ENCODE data around the gene RBM4B.
"Not testable (repeated sequence)": the region's sequence is repeated elsewhere in the genome, so short reads cannot be mapped to it uniquely, and the experiment has no call there.

RBM4B gene, protein sequence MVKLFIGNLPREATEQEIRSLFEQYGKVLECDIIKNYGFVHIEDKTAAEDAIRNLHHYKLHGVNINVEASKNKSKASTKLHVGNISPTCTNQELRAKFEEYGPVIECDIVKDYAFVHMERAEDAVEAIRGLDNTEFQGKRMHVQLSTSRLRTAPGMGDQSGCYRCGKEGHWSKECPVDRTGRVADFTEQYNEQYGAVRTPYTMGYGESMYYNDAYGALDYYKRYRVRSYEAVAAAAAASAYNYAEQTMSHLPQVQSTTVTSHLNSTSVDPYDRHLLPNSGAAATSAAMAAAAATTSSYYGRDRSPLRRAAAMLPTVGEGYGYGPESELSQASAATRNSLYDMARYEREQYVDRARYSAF

DNA sequence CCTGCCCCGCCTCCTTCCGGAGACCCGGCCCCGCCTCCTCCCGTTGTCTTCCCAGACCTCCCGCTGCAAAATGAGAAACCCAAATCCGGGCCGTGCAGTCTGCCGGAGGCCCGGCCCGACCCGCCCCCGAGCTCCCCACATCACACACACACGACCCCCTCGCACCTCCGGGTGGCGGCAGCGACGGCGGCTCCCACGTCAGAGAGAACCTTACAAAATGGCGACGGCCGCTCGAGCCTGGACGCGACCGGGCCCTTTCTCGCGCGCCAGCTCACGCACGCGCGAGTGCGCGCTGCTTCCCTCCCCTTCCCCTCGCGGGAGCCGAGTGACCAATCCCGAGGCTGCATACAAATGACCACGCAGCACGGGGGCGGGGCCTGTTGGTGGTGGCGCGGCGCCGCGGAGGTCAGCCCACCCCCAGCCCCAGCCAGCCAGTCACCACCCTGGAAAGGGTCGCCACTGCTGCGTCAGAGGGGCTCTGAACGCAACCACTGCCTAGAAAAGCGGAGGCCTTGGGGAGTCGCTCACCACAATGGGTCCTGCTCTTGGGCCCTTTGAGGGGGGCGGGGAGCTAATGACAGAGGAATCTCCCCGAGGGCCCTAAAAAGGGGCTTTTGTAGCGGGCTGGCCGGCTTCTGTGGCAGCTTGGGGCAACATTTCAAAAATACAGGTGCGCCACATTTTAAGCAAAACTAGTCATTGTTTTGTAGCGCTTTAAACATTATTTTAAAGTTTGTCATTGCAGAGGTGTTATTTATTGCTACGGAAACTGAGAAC lies at the start of gene RBM4B:
TSS of gene RBM4B (minus strand) at position 289 of the 777 bp plus-strand sequence. CDS start 808 bp downstream, outside the sequence.
- peak; percentile 97 to 98 for DNase-seq

DNA sequence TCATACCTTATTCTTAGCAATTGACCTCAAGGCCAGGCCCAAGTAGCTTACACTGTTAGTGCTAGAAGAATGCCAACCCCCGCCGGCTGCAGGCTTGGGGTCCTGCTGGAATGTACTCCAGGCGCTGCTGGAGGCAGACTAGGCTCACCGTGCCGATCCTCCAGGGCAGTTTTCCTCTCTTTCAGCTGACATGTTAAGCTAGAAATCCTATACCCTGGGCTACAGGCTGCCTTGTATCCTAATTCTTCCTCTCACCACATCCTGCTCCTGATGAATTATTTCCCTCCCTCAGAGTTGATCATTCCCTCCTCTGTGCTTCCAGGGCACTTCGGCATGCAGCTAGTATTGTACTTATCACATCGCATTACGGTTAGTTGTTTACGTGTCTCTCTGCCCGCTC lies 48.0 kb upstream of the RBM4B start:
- DNase-seq = no peak

DNA sequence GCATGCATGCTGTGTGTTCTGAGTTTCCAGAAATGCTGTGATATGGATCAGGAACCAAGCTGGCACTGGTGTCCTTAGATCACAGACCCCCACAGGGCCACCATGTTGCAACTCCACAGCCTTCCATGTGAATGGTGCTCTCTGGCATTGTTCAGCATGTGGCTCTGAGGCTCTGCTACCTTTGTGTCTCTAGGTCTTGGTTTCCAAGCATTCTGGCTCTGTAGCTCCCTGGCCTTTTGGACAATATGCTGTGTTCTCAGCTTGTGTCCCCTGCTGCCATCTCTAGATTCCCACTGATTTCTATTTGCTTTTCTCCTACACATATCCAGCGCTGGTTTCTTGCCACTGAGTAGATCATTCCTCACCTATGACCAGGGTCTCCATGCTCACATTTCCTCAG lies 47.4 kb upstream of the RBM4B start:
- no peak for DNase-seq

DNA sequence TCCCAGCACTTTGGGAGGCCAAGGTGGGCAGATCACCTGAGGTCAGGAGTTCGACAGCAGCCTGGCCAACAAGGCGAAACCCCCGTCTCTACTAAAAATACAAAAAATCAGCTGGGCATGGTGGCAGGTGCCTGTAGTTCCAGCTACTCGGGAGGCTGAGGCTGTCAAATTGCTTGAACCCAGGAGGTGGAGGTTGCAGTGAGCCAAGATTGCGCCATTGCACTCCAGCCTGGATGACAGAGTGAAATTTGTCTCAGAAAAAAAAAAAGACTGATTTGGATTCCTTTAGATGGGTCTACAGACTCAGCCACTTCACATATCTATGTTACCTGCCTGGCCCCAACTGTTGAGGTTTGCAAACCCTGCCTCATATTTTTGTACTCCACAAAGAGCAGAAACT lies 46.5 kb upstream of the RBM4B start:
- not testable (repeated sequence) for DNase-seq

DNA sequence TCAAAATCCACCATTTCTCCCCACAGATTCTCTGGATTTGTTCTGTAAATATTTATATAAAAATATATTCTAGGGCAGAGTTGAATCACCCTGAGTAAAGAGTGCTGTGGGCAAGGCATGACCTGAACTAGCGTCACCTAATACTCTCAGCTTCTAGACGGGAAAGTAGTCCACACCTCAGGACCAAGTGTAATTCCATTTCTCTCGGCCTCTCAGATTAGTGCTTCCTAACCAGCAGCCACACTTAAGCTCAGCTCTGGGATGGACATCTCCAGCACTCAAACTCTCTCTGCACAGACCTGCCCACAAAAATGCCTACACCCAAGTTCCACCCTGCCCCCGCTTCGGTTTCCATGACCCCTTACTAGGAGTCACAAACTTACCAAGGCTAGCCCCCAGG lies 46.0 kb upstream of the RBM4B start:
- no peak for DNase-seq

DNA sequence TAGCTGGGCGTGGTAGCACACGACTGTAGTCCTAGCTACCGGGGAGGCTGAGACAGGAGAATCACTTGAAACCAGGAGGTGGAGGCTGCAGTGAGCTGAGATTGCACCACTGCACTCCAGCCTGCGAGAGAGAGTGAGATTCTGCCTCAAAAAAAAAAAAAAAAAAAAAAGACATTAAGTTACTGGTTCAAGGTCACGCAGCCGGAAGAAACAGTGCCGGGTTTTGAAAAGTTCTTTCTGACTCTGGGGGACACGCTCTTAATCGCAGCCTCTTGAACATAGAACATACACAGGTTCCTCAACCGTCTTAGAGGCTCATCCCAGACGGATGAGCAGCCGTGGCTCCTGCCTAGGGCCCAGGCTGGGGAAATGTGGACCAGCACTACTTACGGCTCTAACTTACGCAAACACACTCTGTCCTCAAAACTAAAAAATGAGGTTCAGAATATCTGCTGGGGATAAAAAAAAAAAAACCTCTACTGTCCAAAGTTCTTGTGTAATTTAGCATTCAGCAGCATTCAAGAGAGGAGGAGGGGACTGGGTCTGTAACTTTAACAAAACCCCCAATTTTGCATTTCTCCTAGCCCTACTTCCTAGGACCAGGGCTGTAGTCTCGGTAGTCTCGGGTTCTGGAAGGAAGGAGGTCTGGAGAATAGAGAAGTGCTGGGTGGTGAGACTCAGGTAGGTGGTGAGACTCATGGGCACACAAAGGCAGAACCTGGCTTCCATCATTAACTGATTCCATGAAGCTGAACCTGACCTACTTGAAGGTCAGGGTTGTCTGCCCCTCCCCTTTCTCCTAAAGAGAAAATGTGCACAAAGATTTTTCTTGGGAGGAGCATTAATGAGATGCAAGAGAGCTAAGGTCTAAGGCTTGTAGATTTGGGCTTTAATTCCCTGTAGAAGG lies 45.3 kb upstream of the RBM4B start:
- no peak for DNase-seq

DNA sequence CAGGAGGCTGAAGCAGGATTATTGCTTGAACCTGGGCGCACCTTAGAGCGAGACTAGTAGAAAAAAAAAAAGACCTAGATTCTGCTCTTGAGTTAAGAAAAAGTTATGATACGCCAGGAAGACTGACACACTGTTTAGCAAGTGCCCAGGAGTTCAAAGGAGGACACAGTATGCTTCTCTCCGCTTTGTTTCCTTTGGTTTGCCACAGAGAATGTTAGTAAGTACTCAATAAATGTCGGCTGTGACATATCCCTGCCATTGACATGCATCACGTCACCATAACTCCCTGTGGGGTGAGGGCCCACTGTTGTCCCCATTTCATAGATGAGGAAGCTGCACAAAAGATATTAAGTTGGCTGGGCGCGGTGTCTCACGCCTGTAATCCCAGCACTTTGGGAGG lies 44.3 kb upstream of the RBM4B start:
- no peak for DNase-seq

DNA sequence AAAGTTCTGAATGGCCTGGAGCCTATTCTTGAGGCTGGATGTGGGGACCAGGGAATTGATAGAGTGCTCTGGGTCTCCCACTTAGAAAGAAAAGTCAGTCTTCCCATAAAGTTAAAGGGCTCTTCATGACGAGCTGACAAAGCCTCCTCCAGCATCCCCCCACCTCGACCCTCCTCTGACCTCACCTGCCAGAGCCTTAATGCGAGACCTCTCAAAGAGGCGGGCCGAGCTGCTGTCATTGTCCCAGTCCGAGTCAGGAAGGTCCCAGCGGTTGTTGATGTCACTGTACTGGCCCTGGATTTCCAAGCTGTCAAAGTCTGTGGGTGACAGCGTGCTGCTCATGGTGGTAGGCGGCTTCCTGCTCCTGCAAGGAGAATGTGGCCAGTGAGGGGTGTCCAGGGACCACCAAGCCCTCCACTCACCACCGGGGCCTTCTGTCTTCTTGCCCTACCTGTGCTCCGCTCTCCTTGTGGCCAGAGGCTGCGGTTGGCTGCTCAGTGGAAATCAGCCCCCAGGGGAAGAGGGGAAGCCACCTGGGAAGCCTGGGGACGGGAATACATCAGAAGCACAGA lies 43.3 kb upstream of the RBM4B start:
- DNase-seq = no peak

DNA sequence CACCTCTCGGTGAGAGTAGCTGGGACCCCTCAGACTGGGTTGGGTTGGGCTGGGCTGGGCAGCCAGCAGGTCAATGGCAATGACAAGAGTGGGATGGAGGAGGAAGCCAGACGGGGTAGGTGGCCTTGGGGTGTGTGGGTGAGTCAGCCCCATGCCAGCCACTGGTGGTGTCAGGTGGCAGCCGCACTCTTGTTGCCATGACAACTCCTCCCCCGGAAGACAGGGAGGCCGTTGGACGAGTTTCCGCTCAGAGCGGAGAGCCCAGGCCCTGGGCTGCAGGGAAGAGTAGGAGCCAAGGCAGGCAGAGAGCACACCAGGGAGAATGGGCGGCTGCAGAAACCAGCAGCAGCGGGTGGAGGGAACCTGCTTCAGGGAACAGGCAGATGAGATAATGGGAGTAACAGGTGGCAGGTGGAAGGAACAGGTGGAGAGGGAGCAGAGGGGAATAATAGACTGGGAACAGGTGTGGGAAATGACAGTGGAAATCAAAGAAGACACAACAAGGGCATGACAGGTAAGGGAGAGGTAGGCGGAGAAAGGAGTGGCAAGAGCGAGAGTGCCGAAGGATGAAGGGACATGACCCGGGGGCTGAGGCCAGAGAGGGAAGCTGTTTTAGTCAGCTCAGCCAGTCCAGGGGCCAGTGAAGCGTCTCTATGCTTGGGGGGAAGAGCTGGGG lies 42.7 kb upstream of the RBM4B start:
- DNase-seq = peak; percentile 58 to 72

DNA sequence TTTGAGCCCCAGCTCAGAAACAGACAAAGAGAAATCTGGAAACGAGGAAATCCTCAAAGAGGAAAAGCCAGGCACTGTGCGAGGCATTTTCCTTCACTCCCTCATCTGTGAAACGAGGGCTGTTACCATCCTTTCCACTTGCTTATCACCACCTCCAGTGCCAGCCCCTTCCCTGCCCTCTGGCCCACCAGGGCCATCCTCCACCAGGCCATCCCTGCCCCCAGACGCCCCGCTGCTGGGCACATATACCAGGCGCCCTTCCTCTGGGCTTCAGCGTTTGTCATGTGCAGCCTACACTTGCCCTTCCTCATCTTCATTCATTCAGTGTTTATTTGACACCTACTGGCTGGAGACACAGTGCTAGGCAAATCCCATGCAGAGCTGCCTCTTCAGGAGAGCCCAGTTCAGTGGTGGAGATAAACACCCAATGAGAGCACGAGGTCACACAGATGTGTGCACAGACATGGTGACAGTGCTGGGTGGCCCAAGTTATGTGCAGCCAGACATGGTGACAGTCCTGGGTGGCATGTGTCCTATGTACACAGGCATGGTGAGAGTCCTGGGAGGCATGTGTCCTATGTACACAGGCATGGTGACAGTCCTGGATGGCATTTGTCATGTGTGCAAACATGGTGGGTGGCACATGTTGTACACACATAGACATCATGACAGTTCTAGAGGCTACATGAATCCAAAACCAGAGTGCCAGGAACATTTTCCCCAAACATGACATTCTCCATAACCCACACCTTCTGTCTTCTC lies 41.6 kb upstream of the RBM4B start:
- no peak for DNase-seq

DNA sequence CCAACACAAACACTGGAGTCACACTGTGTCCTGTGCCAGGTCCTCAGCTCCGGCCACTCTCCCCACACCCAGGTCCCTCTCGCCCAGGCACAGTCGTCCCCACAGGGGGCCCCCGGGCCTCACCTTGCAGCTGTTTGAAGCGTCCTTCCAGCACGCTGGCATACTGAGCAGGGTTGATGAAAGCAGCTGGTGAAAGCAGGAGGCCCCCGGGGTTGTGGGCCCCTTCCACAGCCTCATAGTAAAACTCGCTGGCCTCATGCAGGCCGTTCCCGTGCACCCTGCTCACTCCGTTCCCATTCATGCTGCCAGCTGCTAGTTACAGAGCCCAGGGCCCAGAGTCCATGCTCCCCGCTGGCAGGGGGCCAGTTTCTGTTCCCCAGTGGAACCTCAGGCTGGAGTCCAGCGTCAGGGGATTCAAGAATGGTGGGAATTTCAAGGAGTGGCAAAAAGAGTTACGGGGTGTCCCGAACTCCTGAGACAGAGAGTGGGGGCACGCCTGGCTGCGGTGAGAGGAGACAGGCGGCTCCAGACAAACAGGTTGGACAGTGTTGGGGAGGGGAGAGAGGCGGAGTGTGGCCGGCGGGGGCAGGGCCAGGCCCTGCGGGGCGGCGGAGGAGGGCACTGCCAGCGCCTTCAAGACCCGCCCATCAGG lies 40.8 kb upstream of the RBM4B start:
- DNase-seq = no peak

DNA sequence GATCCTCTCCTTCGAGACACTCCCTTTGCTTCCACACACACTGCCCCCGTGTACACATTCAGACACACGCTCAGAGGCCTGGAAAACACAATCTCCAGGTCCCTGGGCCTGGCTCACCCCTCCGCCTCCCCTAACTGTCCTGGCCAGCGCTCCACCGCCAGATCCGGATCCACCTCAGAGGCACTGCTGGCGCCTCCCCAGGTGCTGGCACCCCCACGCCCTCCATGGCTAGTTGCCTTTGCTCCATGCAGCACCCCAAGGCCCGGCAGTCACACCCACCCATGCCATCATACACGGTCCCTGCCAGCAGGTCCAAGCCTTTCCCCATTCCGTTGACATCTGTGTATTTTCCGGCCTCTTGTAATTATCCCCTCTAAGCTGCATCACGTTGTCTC lies 40.2 kb upstream of the RBM4B start:
- DNase-seq = no peak

DNA sequence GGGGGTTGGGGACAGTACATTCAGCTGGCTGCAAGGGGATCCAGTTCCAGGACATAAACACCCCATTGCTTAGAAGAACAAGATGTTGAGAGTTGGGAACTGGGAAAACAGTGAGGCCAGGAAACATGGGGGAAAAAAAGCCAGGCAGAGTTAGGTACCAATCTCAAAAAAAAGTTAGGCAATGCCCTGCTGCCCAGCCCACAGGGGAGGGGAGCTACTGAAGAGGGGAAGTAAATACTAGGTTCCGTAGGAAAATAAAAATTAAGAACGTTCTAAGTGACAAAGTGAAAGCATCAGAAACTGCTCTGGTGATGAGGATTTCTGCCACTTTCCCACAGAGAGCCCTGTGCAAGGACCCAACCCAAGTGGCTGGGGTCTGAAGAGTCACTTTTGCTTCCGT lies 39.3 kb upstream of the RBM4B start:
- DNase-seq = no peak

DNA sequence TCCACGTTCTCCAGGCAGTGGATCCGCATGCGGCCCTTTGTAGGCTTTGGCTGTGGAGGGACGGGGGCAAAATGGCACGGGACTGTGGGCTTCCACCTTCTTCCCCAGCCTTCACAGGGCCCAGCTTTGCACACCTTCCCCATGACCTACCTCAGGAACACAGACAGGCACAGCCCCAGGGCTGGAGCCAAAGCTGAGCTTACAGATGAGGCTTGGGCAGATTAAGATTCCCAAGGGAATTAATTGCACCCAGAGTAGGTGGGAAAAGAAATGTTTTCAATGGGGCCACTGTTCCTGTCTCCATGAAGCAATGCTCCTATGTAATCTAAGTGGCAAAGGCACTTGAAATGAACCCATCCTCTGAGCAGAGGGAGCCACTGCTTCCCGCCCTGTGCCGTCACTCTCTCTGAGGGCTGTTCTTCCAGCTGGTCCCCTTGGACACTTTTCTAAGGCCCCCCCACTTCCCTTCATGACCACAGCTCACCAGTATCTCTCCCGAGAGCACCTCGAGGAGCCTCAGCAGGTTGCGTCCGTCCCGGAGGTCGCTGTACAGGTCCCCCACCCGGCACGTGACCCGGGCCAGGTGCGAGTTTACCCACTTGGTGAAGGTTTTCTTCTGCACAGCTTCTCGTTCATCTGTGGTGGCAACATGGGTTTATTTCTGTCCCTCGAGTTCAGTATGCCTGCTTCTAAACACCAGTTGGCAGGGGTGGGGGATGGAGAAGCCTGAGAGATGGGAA lies 37.8 kb upstream of the RBM4B start:
- no peak for DNase-seq

DNA sequence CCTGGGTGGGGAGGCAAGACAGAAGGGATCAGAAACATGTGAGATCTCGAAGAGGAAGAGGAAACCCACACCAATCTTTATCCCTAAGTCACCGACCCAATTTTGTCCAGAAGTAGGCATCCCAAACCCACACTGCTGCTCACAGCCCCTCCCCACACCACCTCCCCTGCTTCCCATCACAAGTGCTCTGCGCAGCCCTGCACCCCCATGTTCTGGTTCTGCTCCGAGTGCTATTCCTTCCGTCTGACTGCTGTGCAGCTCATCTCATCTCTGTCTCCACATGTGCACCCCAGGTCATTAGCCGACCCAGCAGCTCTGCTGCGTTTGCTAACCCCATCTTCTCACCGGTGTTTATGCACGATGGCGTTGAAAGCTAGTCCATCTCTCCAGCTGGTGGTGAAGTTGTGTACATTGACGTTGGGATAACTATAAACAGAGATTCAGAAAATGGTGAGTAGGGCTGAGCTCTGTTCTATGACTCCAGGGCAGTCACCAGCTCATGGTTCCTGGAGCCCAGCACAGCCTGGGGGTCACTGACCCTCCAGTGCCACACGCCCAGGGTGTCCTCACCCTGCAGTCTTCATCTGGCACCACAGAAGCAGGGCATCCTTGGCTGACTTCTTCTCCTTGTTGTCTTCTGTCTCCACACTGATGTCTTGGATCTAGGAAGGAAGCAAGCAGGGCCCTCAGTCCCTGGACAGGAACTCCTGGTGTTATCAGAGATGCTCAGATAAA lies 36.2 kb upstream of the RBM4B start:
- no peak for DNase-seq

DNA sequence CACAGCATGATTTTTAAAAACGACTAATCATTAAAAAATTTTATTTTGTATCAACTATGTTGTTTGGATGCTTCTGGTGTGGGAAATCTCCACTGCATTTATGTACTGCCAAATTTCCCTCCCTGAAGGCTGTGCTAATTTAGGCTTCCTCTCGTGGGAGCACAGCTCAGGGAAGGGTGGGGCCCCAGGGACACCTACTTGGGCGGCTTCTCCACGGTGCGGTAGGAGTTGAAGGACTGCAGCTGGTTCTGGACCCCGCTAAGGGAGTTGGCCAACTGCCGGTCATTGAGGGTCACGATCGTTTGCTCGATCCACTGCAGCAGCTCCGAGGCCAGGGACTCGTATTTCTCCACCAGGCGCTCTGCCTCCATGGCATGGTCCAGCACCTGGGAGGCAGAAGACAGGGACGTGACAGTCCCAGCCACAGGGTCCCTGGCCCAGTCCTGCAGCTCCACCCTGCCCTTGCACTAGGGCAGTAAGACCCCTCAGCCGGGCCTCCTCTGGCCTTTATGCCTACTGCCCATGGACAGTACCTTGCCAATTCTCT lies 32.8 kb upstream of the RBM4B start:
- no peak for DNase-seq

DNA sequence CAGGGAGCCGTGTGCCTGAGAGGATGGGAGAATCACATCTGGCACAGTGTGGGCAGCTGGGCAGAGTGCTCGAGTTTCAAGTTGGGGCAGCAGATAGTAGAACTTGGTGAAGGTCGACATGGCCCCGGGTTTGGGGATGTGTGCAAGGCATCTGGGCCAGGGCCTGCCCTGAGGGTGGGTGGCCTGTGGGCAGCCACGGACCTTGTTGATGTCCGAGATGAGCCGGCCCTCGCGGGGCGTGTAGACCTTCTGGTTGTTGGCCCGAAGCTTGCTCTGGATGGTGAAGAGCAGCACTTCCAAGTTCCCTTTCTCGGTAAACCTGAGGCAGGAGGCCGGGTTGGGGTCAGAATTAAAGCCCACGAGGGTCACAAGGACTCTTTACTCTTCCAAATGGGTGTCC lies 31.0 kb upstream of the RBM4B start:
- DNase-seq = no peak

DNA sequence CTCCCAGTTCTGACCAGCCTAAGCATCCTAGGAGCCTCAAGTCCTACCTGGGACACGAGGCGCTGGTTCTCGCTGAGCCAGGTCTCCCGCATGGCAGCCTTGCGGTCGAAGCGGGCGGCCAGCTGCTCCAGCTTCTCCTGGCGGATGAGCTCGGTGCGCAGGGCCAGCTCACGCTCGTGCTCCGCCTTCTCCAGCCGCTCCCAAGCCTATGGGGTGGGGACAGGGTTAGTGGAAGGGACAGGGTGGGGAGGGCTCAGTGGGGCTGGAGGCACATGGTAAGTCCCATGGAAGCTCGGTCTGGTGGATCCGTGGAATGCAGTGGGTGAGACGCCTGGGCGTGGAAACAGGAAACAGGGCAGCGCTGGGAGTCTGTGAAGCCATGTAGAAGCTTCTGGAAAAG lies 30.4 kb upstream of the RBM4B start:
- no peak for DNase-seq

DNA sequence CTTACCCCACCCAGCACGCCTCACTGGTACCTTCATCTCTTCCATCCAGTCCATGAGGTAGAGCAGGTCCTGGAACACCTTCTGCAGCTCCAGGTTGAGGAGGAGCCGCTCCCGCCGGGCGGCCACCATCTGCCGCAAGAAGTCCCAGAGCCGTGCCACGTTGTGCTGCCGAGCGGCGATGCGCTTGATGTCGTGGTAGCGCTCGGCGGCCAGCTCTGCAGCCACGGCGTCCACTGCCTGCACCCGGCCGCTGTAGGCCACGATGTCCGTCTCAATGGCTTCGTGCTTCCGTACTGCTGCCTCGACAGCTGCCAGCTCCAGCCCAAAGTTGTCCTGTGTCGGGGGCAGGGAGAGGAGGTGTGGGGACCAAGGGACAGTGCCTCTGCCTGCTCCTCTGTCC lies 29.8 kb upstream of the RBM4B start:
- DNase-seq = no peak

Measured in activated T-cell treated with anti-CD3 and anti-CD28 coated beads, Interleukin-2, amount 50 U/mL, for 48 hours (primary cell).